Mesenchymal stem cell (in vitro differentiated cells and primary cell): Measurements from ENCODE around the gene PPP1R9B.

Experiments used
- DNase-seq: peaks from one replicate; pipeline ENCODE4 v3.0.0-alpha.2; 2013
- H2AFZ ChIP-seq: one replicate; pipeline ENCODE4 v1.6.1; 2013; ENCODE audit warnings: low read depth, mild to moderate bottlenecking, control low read depth, inconsistent platforms, low read length, moderate library complexity
- H2AK5ac ChIP-seq: 2 replicates; pipeline ENCODE4 v1.6.1; 2013; ENCODE audit warnings: low read length, moderate library complexity, mild to moderate bottlenecking, inconsistent platforms; ENCODE audit not compliant: severe bottlenecking
- H2BK120ac ChIP-seq: one replicate; pipeline ENCODE4 v1.6.1; 2013; ENCODE audit warnings: low read depth, mild to moderate bottlenecking, inconsistent platforms, low read length, moderate library complexity
- H2BK12ac ChIP-seq, 2 experiments: one replicate each; pipeline ENCODE4 v1.6.1; 2013; ENCODE audit warnings: inconsistent platforms in 2 of 2, low read length in 2 of 2, mild to moderate bottlenecking in 2 of 2, moderate library complexity in 2 of 2, control low read depth in 1 of 2
- H2BK15ac ChIP-seq: one replicate; pipeline ENCODE4 v1.6.1; 2013; ENCODE audit warnings: mild to moderate bottlenecking, low read depth, inconsistent platforms; ENCODE audit not compliant: poor library complexity, severe bottlenecking
- H2BK5ac ChIP-seq: 2 replicates; pipeline ENCODE4 v1.6.1; 2013; ENCODE audit warnings: low read depth, mild to moderate bottlenecking, low read length, control low read depth, inconsistent platforms; ENCODE audit not compliant: poor library complexity, severe bottlenecking
- H3K14ac ChIP-seq, 2 experiments: one replicate each; pipeline ENCODE4 v1.6.1; 2013; ENCODE audit warnings: inconsistent platforms in 2 of 2, low read length in 2 of 2, control low read depth in 1 of 2, mild to moderate bottlenecking in 1 of 2, moderate library complexity in 1 of 2
- H3K18ac ChIP-seq, 2 experiments: one replicate each; pipeline ENCODE4 v1.6.1; 2013; ENCODE audit warnings: inconsistent platforms in 2 of 2, low read length in 2 of 2, control low read depth in 1 of 2, low read depth in 1 of 2, mild to moderate bottlenecking in 1 of 2
- H3K23ac ChIP-seq, 2 experiments: one replicate each; pipeline ENCODE4 v1.6.1; 2013; ENCODE audit warnings: inconsistent platforms in 2 of 2, low read length in 2 of 2, mild to moderate bottlenecking in 2 of 2, moderate library complexity in 2 of 2, control low read depth in 1 of 2
- H3K27ac ChIP-seq: 2 replicates; pipeline ENCODE4 v1.5.1; 2013; ENCODE audit warnings: mild to moderate bottlenecking, moderate library complexity, low read length, control low read depth, inconsistent platforms; ENCODE audit not compliant: poor library complexity, severe bottlenecking
- H3K27me3 ChIP-seq, 2 experiments: 2 replicates each; pipeline versions ENCODE4 v1.6.1 to v1.7.0; 2013; ENCODE audit warnings: low read length in 2 of 2, mild to moderate bottlenecking in 2 of 2, moderate library complexity in 2 of 2, control low read depth in 1 of 2, inconsistent platforms in 1 of 2; ENCODE audit not compliant: control insufficient read depth in 1 of 2, insufficient read depth in 1 of 2
- H3K36me3 ChIP-seq, 2 experiments: 2 replicates each; pipeline versions ENCODE4 v1.6.1 to v1.7.0; 2013; ENCODE audit warnings: low read length in 2 of 2, control low read depth in 1 of 2, inconsistent platforms in 1 of 2, low read depth in 1 of 2, mild to moderate bottlenecking in 1 of 2; ENCODE audit not compliant: insufficient read depth in 2 of 2, control insufficient read depth in 1 of 2
- H3K4ac ChIP-seq, 2 experiments: one replicate each; pipeline ENCODE4 v1.6.1; 2013; ENCODE audit warnings: inconsistent platforms in 2 of 2, low read length in 2 of 2, mild to moderate bottlenecking in 2 of 2, moderate library complexity in 2 of 2, control low read depth in 1 of 2, low read depth in 1 of 2
- H3K4me1 ChIP-seq: 2 replicates; pipeline ENCODE4 v1.6.1; 2013; ENCODE audit warnings: low read depth, low read length, control low read depth; ENCODE audit not compliant: control insufficient read depth, insufficient read depth
- H3K4me2 ChIP-seq: 2 replicates; pipeline ENCODE4 v1.6.1; 2013; ENCODE audit warnings: low read length, mild to moderate bottlenecking, inconsistent platforms; ENCODE audit not compliant: poor library complexity, severe bottlenecking
- H3K4me3 ChIP-seq, 2 experiments: 2 replicates each; pipeline versions ENCODE4 v1.5.1 to v1.7.0; 2013; ENCODE audit warnings: low read length in 2 of 2, mild to moderate bottlenecking in 2 of 2, control low read depth in 1 of 2, low read depth in 1 of 2; ENCODE audit not compliant: insufficient read depth in 1 of 2
- H3K79me1 ChIP-seq: replicated peaks from 2 replicates; pipeline ENCODE4 v1.6.1; 2013; ENCODE audit warnings: mild to moderate bottlenecking, control low read depth, low read length, inconsistent platforms; ENCODE audit not compliant: poor library complexity, severe bottlenecking
- H3K9ac ChIP-seq: 2 replicates; pipeline ENCODE4 v1.7.0; 2013; ENCODE audit warnings: mild to moderate bottlenecking, low read length, moderate library complexity
- H3K9me3 ChIP-seq: 2 replicates; pipeline ENCODE4 v1.7.0; 2013; ENCODE audit warnings: mild to moderate bottlenecking, low read length; ENCODE audit not compliant: control insufficient read depth
- H4K8ac ChIP-seq: one replicate; pipeline ENCODE4 v1.6.1; 2013; ENCODE audit warnings: inconsistent platforms, mild to moderate bottlenecking, low read length, moderate library complexity
- H4K91ac ChIP-seq: one replicate; pipeline ENCODE4 v1.6.1; 2013; ENCODE audit warnings: mild to moderate bottlenecking, low read length, inconsistent platforms
- WGBS: methylation state at CpG from one replicate; pipeline ENCODE4 v1.1.7; 2013; ENCODE audit warnings: mixed read lengths; 5-methylcytosine and 5-hydroxymethylcytosine counted together

PPP1R9B gene

GRCh38 chr17:50139950-50140885, 10.3 kb downstream of the PPP1R9B start:
- peaks cover 94 to 99% of the 10 kb centered on the region in 2 experiments for H3K36me3 ChIP-seq
- H3K14ac ChIP-seq, result no peak overlapping the region
- peak; percentile 78 for DNase-seq
- no peak overlapping the region for H2AFZ ChIP-seq
- H4K8ac ChIP-seq, result no peak overlapping the region
- no peak overlapping the region for H3K9ac ChIP-seq
- H2BK12ac ChIP-seq, result no peak overlapping the region
- H2AK5ac ChIP-seq, result no peak overlapping the region
- no peak overlapping the region for H2BK5ac ChIP-seq
- peaks cover 4% of the 10 kb centered on the region for H3K9me3 ChIP-seq
- no peak overlapping the region for H4K91ac ChIP-seq
- no peak overlapping the region for H2BK120ac ChIP-seq
- peaks cover 58% of the 10 kb centered on the region for H3K79me1 ChIP-seq
- H3K4ac ChIP-seq, result no peak overlapping the region
- no peak overlapping the region for H3K4me3 ChIP-seq
- no peak overlapping the region for H2BK15ac ChIP-seq
- whole genome bisulfite sequencing, result 32% methylated on average over 16 of the region's 19 CpGs
- H3K23ac ChIP-seq, result no peak overlapping the region
- peaks cover 19% of the 10 kb centered on the region for H3K4me1 ChIP-seq
- H3K27ac ChIP-seq, result no peak overlapping the region
- no peak overlapping the region for H3K18ac ChIP-seq
- no peaks in the 10 kb centered on the region for H3K27me3 ChIP-seq
- H3K4me2 ChIP-seq, result no peak overlapping the region

DNA sequence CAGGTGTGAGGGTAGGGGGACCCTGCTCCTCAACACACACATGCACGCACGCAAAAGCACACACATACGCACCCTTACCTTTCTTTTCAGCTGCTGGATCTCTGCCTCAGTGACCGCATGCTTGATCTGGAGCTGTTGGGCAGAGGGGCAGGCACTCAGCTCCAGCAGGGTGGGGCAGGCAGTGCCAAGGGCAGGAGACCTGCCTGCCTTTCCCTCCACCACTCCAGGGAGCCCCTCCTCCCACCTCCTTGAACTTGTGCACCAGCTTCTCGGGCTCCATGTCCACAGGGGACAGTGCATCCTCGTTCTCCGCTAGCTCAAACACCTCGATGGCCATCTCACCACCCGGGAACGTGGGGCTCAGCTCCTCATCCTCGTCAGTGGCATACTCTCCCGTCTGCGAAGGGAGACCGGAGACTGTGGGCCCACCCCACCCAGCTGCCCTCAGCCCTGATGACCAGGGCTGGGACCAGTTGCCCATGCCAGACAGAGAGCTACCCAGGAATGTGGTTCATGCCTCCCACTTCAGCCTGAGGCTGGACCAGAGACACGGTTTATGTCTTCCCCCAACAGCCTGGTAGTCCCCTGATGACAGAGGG, 11.2 kb downstream of the PPP1R9B start:
- Histone ChIP-seq H3K27ac (no peak overlapping the region), H2AFZ (no peak overlapping the region), H2BK5ac (no peak overlapping the region), H3K14ac (no peak overlapping the region), H2BK15ac (no peak overlapping the region), H2BK12ac (no peak overlapping the region), H3K4ac (no peak overlapping the region), H3K4me3 (no peak overlapping the region), H4K8ac (no peak overlapping the region), H3K79me1 (peaks cover 50% of the 10 kb centered on the region), H2BK120ac (no peak overlapping the region), H3K27me3 (no peaks in the 10 kb centered on the region), H3K36me3 (peaks cover 93 to 98% of the 10 kb centered on the region in 2 experiments), H3K4me1 (peaks cover 18% of the 10 kb centered on the region), H3K4me2 (no peak overlapping the region), H4K91ac (no peak overlapping the region), H3K23ac (no peak overlapping the region), H3K9me3 (peaks cover 4% of the 10 kb centered on the region), H3K18ac (no peak overlapping the region), H3K9ac (no peak overlapping the region), H2AK5ac (no peak overlapping the region)
- DNase-seq, result no peak
- WGBS, result 94% methylated on average over 15 of the region's 15 CpGs

DNA sequence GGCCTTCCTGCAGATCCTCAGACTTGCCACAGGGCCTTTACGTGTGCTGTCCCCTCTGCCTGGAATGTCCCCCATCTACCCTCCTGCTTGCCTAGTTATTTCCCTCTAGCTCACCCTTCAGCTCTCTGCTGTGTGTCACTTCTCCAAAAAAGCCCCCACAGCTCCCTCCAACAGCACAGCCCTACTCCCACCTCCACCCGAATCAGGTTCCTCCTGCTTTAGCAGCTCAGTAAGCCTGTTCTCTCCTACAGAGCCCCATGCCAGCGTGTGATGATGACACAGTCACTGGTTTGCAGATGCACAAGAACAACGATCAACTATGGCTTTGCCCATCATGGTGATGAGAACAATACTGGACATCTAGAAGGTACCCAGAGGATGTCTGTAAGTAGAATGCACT, 13.4 kb downstream of the PPP1R9B start:
- WGBS, result 97% methylated on average over 4 of the region's 4 CpGs

DNA sequence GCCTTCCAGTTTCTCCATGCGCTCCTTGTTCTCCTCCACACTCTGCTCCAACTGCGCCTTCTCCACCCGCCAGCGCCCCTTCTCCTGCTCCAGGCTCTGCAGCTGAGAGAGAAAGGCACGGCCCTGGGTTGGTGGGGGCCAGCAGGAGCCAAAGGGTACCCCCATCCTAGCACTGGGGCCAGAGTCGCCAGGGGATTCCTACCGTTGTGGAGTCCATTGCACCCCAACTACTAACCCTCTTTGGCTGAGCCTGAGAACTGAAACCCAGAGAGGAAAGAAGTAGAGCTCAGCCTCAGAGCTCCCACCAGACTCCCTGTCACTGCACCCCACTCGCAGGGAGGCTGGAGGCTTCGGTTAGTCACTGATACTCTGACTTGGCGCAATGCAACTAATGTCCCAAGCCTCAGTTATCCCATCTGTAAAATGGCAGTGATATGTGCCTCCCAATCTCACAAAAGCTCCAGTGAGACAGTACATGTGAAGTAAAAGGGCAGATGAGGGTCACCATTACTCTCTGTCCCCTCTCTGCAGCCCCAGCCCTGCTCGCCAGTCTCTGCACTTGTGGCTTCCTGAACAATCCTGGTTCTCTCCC, 14.3 kb downstream of the PPP1R9B start:
- peaks cover 65 to 90% of the 10 kb centered on the region in 2 experiments for H3K36me3 ChIP-seq

More for the DNA sequence above, 13.4 kb downstream of the PPP1R9B start:
- H3K27me3 ChIP-seq, result no peaks in the 10 kb centered on the region
- peaks cover 4% of the 10 kb centered on the region for H3K9me3 ChIP-seq
- H2BK120ac ChIP-seq, result no peak overlapping the region
- H3K4ac ChIP-seq, result no peak overlapping the region
- H2BK12ac ChIP-seq, result no peak overlapping the region
- no peak overlapping the region for H3K9ac ChIP-seq
- no peak overlapping the region for H3K4me3 ChIP-seq
- H3K18ac ChIP-seq, result no peak overlapping the region
- no peak overlapping the region for H3K4me2 ChIP-seq
- no peak overlapping the region for H3K14ac ChIP-seq
- no peak overlapping the region for H2AFZ ChIP-seq
- H4K91ac ChIP-seq, result no peak overlapping the region
- no peak overlapping the region for H2BK5ac ChIP-seq
- H2AK5ac ChIP-seq, result no peak overlapping the region
- peaks cover 39% of the 10 kb centered on the region for H3K79me1 ChIP-seq
- H3K4me1 ChIP-seq, result peaks cover 33% of the 10 kb centered on the region
- no peak overlapping the region for H2BK15ac ChIP-seq
- H3K23ac ChIP-seq, result no peak overlapping the region
- no peak overlapping the region for H3K27ac ChIP-seq
- H3K36me3 ChIP-seq, result peaks cover 74 to 97% of the 10 kb centered on the region in 2 experiments
- no peak overlapping the region for H4K8ac ChIP-seq
- no peak for DNase-seq

More for the DNA sequence above, 14.3 kb downstream of the PPP1R9B start:
- Histone ChIP-seq H3K18ac (no peak overlapping the region), H2AFZ (no peak overlapping the region), H3K27me3 (no peaks in the 10 kb centered on the region), H2BK120ac (no peak overlapping the region), H3K9me3 (peaks cover 4% of the 10 kb centered on the region), H2BK12ac (no peak overlapping the region), H3K4me3 (no peak overlapping the region), H4K91ac (no peak overlapping the region), H3K4ac (no peak overlapping the region), H3K14ac (no peak overlapping the region), H3K4me1 (peaks cover 33% of the 10 kb centered on the region), H3K27ac (no peak overlapping the region), H4K8ac (no peak overlapping the region), H2BK5ac (no peak overlapping the region), H2BK15ac (no peak overlapping the region), H3K23ac (no peak overlapping the region), H3K4me2 (no peak overlapping the region), H3K79me1 (peaks cover 36% of the 10 kb centered on the region), H3K9ac (no peak overlapping the region), H2AK5ac (no peak overlapping the region)
- DNase-seq, result no peak
- 98% methylated on average over 11 of the region's 11 CpGs for WGBS
